Esophagus squamous epithelium (tissue), 4 donors: ENCODE results near the gene CSN1S1.

ENCODE experiments used
- POLR2A ChIP-seq, 4 donors: fragments of 450-650 bp; IDR thresholded peaks; one replicate each; pipeline ENCODE4 v1.6.1; 2017; ENCODE audit warnings: antibody characterized with exemption in 4 of 4, mild to moderate bottlenecking in 4 of 4, moderate library complexity in 3 of 4
- TF ChIP-seq, protein P1 (sequence below), 6 experiments: fragments of 450-650 bp in 4 of 6; fragments of 200-600 bp in 2 of 6; sonication (generic) in 2 of 6; IDR thresholded peaks; one replicate each; pipeline ENCODE4 v1.5.1; 2016 to 2019; ENCODE audit warnings: antibody characterized with exemption in 6 of 6, mild to moderate bottlenecking in 4 of 6, moderate library complexity in 4 of 6

DNA sequence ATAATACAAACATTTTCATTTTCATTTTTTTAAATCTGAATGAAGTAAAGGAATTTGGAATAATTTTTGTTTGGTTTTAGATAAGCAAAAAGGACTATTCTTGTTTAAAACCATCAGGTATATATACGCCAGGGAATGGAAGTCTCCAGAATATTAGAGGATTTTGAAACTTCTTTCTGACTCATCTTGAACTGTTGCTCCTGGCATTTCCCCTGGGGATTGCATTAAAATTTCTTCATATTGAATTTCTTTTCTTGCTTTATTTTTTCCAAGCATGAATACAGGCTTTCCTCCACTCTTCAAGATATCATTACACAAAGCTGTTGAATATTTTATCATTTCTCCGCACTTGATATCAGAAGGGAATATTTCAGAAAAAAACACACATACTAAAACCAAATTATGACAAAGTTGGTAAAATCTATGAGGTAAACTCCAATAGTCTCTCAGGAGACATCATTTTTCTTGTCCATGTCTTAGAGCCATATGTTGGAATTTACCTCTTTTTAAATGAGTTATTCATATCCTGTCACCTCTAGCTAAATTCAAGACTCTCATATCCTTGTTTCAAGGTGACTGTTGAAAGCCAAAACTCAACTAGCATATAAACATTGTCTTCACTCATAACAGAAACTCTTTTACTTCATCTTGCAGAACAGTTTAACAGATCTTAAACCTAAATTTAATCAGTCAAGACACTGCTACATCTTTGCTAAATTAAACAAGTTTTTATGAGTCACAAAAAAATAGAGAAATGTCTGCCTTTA lies 20.7 kb upstream of the CSN1S1 start:
- TF ChIP-seq, protein P1, sequence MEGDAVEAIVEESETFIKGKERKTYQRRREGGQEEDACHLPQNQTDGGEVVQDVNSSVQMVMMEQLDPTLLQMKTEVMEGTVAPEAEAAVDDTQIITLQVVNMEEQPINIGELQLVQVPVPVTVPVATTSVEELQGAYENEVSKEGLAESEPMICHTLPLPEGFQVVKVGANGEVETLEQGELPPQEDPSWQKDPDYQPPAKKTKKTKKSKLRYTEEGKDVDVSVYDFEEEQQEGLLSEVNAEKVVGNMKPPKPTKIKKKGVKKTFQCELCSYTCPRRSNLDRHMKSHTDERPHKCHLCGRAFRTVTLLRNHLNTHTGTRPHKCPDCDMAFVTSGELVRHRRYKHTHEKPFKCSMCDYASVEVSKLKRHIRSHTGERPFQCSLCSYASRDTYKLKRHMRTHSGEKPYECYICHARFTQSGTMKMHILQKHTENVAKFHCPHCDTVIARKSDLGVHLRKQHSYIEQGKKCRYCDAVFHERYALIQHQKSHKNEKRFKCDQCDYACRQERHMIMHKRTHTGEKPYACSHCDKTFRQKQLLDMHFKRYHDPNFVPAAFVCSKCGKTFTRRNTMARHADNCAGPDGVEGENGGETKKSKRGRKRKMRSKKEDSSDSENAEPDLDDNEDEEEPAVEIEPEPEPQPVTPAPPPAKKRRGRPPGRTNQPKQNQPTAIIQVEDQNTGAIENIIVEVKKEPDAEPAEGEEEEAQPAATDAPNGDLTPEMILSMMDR (IDR thresholded peaks at IDR 0.05), result no peak
- no peak for TF ChIP-seq POLR2A (IDR thresholded peaks at IDR 0.05)
